SU-DHL-6 (cell line): ENCODE measurements around the gene CCDC18.

Experiments used
- H2AFZ ChIP-seq: fragments of 200-600 bp; sonication (generic); 2 replicates; pipeline ENCODE4 v1.6.1; 2014; ENCODE audit warnings: low read depth, mild to moderate bottlenecking, moderate library complexity, mixed read lengths, antibody characterized with exemption, low read length; ENCODE audit not compliant: severe bottlenecking
- H3F3A ChIP-seq: fragments of 200-600 bp; shearing (Covaris generic); 2 replicates; pipeline ENCODE4 v1.6.0; 2016; ENCODE audit warnings: antibody characterized with exemption, mild to moderate bottlenecking; ENCODE audit not compliant: insufficient read depth
- H3K27ac ChIP-seq: fragments of 200-600 bp; sonication (generic); 2 replicates; pipeline ENCODE4 v1.5.1; 2016; ENCODE audit warnings: low read depth, mild to moderate bottlenecking, low read length, moderate library complexity, mixed read lengths
- H3K27me3 ChIP-seq: fragments of 200-600 bp; sonication (generic), shearing (Covaris generic); 2 replicates; pipeline ENCODE4 v1.6.0; 2014; ENCODE audit warnings: mild to moderate bottlenecking, low read length
- H3K36me3 ChIP-seq: fragments of 200-600 bp; sonication (generic); 2 replicates; pipeline ENCODE4 v1.6.1; 2014; ENCODE audit warnings: mild to moderate bottlenecking, low read length, mixed read lengths
- H3K4me2 ChIP-seq: fragments of 300-600, 200-600 bp; shearing (Covaris generic), sonication (generic); 2 replicates; pipeline ENCODE4 v1.6.0; 2014; ENCODE audit warnings: low read length, low read depth, mild to moderate bottlenecking; ENCODE audit not compliant: poor library complexity, severe bottlenecking
- H3K4me3 ChIP-seq: fragments of 200-600 bp; sonication (generic); 2 replicates; pipeline ENCODE4 v1.5.1; 2014; ENCODE audit warnings: antibody characterized with exemption, low read length, mild to moderate bottlenecking, mixed read lengths; ENCODE audit not compliant: insufficient read depth, poor library complexity, severe bottlenecking
- H3K79me2 ChIP-seq: fragments of 200-600 bp; sonication (generic); 2 replicates; pipeline ENCODE4 v1.6.1; 2014; ENCODE audit warnings: mild to moderate bottlenecking, low read length, moderate library complexity; ENCODE audit not compliant: insufficient read depth
- H3K9ac ChIP-seq: fragments of 200-600 bp; sonication (generic); 2 replicates; pipeline ENCODE4 v1.7.0; 2014; ENCODE audit warnings: mild to moderate bottlenecking, low read length
- H3K9me2 ChIP-seq: fragments of 200-600 bp; sonication (generic); replicated peaks from 2 replicates; pipeline ENCODE4 v1.6.1; 2014; ENCODE audit warnings: low read length; ENCODE audit not compliant: insufficient read depth
- H3K9me3 ChIP-seq: fragments of 200-600 bp; sonication (generic); 2 replicates; pipeline ENCODE4 v1.6.1; 2014; ENCODE audit warnings: low read length, mixed read lengths; ENCODE audit not compliant: insufficient read depth
- H4K20me1 ChIP-seq: fragments of 200-600 bp; sonication (generic); 2 replicates; pipeline ENCODE4 v1.6.1; 2014; ENCODE audit warnings: low read depth, mild to moderate bottlenecking, antibody characterized with exemption, low read length, moderate library complexity, mixed read lengths
- EZH2phosphoT487 ChIP-seq: fragments of 200-600 bp; sonication (generic), shearing (Covaris generic); conservative IDR thresholded peaks from 2 replicates; pipeline ENCODE4 v1.6.1; 2018; ENCODE audit warnings: mild to moderate bottlenecking, antibody characterized with exemption, low read length, moderate library complexity, mixed read lengths
- TF ChIP-seq, protein P1 (sequence below): fragments of 200-600 bp; sonication (generic); IDR thresholded peaks from one replicate; pipeline ENCODE4 v1.5.1; 2017; ENCODE audit warnings: antibody characterized with exemption, mild to moderate bottlenecking, low read length, moderate library complexity; ENCODE audit not compliant: insufficient read depth, poor library complexity, severe bottlenecking

The CCDC18 gene

DNA sequence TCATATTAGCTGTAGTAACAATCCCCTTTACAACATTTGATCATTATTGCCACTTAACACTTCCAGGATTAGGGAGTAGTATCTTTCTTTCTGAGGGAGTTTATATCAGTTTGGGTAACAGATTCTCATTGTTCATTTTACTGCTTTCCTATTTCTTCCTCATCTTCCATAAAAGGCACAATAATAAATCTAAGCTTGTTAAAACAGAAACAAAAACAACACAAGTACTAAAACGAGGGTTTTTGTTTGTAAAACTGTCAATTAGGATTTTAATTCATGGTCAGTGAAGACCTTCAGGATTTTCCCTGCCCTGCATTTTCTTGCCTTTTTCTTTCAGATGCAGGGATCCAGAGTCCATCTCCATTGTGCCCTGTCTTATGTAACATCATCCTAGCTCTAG is 29.8 kb upstream of the CCDC18 start:
- Histone ChIP-seq H3K4me2 (no peak overlapping the region), H3K4me3 (no peak overlapping the region), H3K9me2 (no peaks in the 10 kb centered on the region), H2AFZ (no peak overlapping the region), H3K9ac (no peak overlapping the region), H3K36me3 (peaks cover 35% of the 10 kb centered on the region), H3K79me2 (no peaks in the 10 kb centered on the region; the same call in 1 of the 2 replicates), H3K27me3 (no peaks in the 10 kb centered on the region), H3K9me3 (no peaks in the 10 kb centered on the region), H4K20me1 (no peaks in the 10 kb centered on the region; the same call in 1 of the 2 replicates), H3F3A (peaks cover 81% of the 10 kb centered on the region), H3K27ac (no peak overlapping the region)
- TF ChIP-seq, protein P1, sequence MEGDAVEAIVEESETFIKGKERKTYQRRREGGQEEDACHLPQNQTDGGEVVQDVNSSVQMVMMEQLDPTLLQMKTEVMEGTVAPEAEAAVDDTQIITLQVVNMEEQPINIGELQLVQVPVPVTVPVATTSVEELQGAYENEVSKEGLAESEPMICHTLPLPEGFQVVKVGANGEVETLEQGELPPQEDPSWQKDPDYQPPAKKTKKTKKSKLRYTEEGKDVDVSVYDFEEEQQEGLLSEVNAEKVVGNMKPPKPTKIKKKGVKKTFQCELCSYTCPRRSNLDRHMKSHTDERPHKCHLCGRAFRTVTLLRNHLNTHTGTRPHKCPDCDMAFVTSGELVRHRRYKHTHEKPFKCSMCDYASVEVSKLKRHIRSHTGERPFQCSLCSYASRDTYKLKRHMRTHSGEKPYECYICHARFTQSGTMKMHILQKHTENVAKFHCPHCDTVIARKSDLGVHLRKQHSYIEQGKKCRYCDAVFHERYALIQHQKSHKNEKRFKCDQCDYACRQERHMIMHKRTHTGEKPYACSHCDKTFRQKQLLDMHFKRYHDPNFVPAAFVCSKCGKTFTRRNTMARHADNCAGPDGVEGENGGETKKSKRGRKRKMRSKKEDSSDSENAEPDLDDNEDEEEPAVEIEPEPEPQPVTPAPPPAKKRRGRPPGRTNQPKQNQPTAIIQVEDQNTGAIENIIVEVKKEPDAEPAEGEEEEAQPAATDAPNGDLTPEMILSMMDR, result no peak
- TF ChIP-seq EZH2phosphoT487, result no peak

DNA sequence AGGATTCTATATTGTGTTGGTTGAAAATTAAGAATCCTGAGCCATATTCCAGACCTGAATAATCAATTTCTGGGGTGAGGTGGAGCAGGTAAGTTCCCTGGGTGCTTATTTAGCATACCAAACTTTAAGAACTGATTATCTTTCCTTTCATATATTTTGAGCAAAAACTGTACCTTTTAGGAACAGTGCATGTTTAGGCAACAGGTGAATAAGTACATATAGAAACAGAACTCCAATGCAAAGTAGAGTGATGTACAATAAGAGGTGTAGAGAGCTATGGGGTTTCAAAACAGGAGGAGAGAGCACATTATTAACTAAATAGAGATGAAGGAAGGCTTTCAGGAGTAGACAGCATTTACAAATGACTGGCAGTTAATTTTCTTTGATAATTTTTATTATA is 29.1 kb upstream of the CCDC18 start:
- Histone ChIP-seq H3K4me2 (no peak overlapping the region), H3K79me2 (no peaks in the 10 kb centered on the region; the same call in 1 of the 2 replicates), H3K9me2 (no peaks in the 10 kb centered on the region), H3F3A (peaks cover 88% of the 10 kb centered on the region), H3K9ac (no peak overlapping the region), H3K36me3 (peaks cover 41% of the 10 kb centered on the region), H4K20me1 (peaks cover 4% of the 10 kb centered on the region; the same call in 1 of the 2 replicates), H3K27ac (no peak overlapping the region), H2AFZ (no peak overlapping the region), H3K27me3 (no peaks in the 10 kb centered on the region), H3K9me3 (no peaks in the 10 kb centered on the region), H3K4me3 (no peak overlapping the region)
- TF ChIP-seq, protein P1, result no peak
- TF ChIP-seq EZH2phosphoT487, result no peak

DNA sequence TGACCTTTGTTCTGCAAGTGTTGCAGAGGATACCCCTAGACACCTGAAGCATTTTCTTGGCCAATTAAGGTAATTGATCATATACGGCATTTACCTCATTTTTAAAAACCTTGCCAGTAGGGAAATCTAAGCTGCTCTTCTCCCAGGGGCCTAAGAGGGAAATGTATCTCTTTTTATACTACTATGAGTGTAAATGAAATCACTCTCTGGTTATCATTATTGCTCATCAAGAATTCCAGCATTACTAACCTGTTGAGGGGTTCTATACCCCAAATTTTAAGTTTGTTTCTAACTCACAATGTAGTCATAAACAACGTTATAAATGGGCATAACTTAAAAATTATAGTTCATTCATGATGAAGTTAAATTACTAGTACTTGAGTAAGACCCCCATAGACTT is 27.7 kb upstream of the CCDC18 start:
- no peak overlapping the region for H2AFZ ChIP-seq
- no peak overlapping the region for H3K4me3 ChIP-seq
- H3K9me3 ChIP-seq, result no peaks in the 10 kb centered on the region
- no peak overlapping the region for H3K27ac ChIP-seq
- no peak overlapping the region for H3K4me2 ChIP-seq
- no peaks in the 10 kb centered on the region for H3K9me2 ChIP-seq
- H3K9ac ChIP-seq, result no peak overlapping the region
- no peaks in the 10 kb centered on the region; the same call in 1 of the 2 replicates for H3K79me2 ChIP-seq
- H3K27me3 ChIP-seq, result no peaks in the 10 kb centered on the region
- peaks cover 41% of the 10 kb centered on the region for H3K36me3 ChIP-seq
- TF ChIP-seq, protein P1, result no peak
- no peak for TF ChIP-seq EZH2phosphoT487
- H3F3A ChIP-seq, result peaks cover 84% of the 10 kb centered on the region
- H4K20me1 ChIP-seq, result peaks cover 4% of the 10 kb centered on the region; the same call in 1 of the 2 replicates
